Upper lobe of right lung (tissue), 1 donor: ENCODE results near the gene CWC22. TPM values are rescaled to one million over a fixed set of nuclear protein-coding genes. Genes with fewer than 3 reads are reported as not detected.
A peak's percentile ranks its signal among the peaks of the same experiment; 100 is the strongest.
"Not testable (repeated sequence)": the region's sequence is repeated elsewhere in the genome, so short reads cannot be mapped to it uniquely, and the experiment has no call there.

Source experiments
- ATAC-seq: fragments of 200-7000 bp; cut with Tn5 transposase; one replicate; pipeline ENCODE4 v1.9.1; 2020; ENCODE audit warnings: mild to moderate bottlenecking, moderate library complexity
- DNase-seq: peaks from one replicate; pipeline ENCODE4 v3.0.0-alpha.2; 2020
- H3K27ac ChIP-seq: fragments of 200-600 bp; one replicate; pipeline ENCODE4 v1.8.0; 2022
- H3K27me3 ChIP-seq: fragments of 200-600 bp; one replicate; pipeline ENCODE4 v1.8.0; 2022; ENCODE audit warnings: mild to moderate bottlenecking
- H3K36me3 ChIP-seq: fragments of 200-600 bp; one replicate; pipeline ENCODE4 v1.8.0; 2022
- H3K4me1 ChIP-seq: fragments of 200-600 bp; one replicate; pipeline ENCODE4 v1.8.0; 2022
- H3K4me3 ChIP-seq: fragments of 200-600 bp; one replicate; pipeline ENCODE4 v1.8.0; 2022; ENCODE audit warnings: mild to moderate bottlenecking
- H3K9me3 ChIP-seq: fragments of 200-600 bp; one replicate; pipeline ENCODE4 v1.8.0; 2022
- CTCF ChIP-seq: fragments of 200-600 bp; IDR thresholded peaks from one replicate; pipeline ENCODE4 v1.8.0; 2022; ENCODE audit warnings: antibody characterized with exemption
- intact Hi-C: fragments of 100-400 bp; cut with DNase I; formaldehyde crosslinking; loops from one replicate; pipeline ENCODE4 v1.11.0; 2022
- long read RNA-seq: library from polyadenylated mRNA; unstranded; transcript quantifications from one replicate; pipeline ENCODE4 v2.0.0, GENCODE V29; 2021
- total RNA-seq: library from RNA; stranded (reverse); fragmentation: NEBNext Ultra II Directional; extraction: Animal tissue kit (Norgen Biotek cat#: 25700); gene quantifications from one replicate; pipeline ENCODE4 v1.2.1, GENCODE V29; 2021
- donor health status: DM: no; HTN: yes; CAD: no; lungs with severe emphysema.

CWC22 gene
- total RNA-seq: 19.8 TPM
- long read RNA-seq, transcript CWC22-201 (20 exons, 2,392 nt): major isoform, 31 of 36 reads
- long read RNA-seq, partial matches to known transcripts: 3 of 36 reads
- long read RNA-seq, other reads (novel, unspliced or antisense): 2 of 36 reads

DNA sequence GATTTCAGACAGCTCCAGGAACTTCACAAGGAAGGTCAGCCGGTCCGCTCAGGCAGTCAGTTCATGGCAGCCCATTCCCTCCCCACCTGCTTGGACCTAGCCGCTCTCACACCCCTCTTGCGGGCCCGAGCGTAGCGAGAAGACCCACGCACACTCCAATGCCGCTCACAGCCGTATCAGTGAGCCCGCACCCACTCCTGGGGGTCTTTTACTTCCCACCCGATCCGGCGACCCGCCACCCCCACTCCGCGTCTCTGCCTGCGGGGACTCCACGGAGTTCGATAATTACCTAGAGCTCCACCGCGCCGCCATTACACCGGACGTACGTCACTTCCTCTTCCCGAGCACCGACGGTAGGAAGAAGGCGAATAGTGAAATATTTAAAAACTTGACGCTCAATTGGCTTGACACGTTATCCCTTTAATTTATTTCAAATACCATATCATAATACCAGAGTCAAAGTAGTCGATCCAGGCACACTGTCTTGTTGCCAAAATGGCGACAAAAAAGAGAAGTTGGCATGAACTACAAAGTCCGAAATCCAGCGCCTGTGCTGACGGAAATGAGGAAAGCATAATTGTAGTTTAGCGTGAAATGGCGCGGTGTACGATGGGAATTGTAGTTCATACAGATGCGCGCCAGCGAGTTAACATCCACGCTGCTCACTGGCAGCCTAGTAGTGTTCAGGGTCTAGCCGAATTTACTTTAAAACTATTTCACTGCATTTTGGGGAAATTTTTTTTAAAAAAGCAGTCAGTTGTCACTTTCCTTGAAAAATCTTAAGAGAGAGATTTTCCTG is at the start of gene CWC22:
CWC22 (minus strand) TSS at position 517 of the 799 bp plus-strand sequence. CDS start 13,956 bp downstream, outside the sequence.
- H3K27me3 ChIP-seq: no peaks in the 10 kb centered on the region
- no peaks in the 10 kb centered on the region for H3K9me3 ChIP-seq
- TF ChIP-seq CTCF: no peak
- peak within 1 kb of the TSS; percentile 96 for H3K27ac ChIP-seq
- intact Hi-C loops: no loop called here
- ATAC-seq: peak; percentile 97
- H3K4me1 ChIP-seq: peaks cover 14% of the 10 kb centered on the region
- peak within 1 kb of the TSS; percentile 78 for H3K4me3 ChIP-seq
- peak; percentile 88 for DNase-seq
- H3K36me3 ChIP-seq: no peaks in the 10 kb centered on the region

DNA sequence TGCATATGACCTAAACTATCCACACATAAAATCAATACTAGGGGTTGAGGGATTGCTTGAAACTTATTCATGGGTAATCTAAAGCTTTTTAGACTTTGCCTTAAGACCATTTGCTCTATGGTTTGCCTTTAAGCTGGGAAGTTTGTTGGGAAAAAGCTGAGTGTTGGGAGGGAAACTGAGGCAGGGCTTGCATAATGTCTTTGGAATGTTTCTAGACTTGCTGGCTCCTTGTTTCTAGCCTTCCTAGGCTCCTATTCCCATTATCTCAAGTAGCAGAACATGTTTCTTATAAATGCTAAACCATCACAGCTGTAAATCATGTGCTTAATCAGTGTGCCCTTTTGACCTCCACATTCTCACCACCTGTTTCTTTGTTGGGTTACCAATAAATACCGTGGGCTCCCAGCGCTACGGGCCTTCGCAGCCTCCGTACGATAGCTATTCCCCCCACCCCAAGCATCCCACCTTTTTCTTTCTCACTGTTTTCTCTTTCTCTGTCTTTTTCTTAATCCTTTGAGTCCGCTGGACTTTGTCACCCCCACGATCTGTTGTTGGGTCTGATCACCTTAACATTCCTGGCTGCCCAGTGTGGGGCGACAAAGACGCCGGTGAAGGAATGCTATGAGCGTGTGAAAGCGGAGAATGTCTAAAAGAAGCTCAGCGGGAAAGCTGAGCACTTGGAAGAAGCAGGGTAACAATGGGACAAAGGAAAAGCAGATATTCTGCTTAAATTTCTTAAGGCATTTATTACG is 49.4 kb upstream of the CWC22 start:
- ATAC-seq: no peak
- DNase-seq: no peak
- Histone ChIP-seq H3K4me3 (no peak overlapping the region), H3K36me3 (no peaks in the 10 kb centered on the region), H3K27ac (no peak overlapping the region), H3K27me3 (no peaks in the 10 kb centered on the region), H3K9me3 (no peaks in the 10 kb centered on the region), H3K4me1 (no peaks in the 10 kb centered on the region)
- TF ChIP-seq CTCF: no peak
- intact Hi-C loops: no loop called here

DNA sequence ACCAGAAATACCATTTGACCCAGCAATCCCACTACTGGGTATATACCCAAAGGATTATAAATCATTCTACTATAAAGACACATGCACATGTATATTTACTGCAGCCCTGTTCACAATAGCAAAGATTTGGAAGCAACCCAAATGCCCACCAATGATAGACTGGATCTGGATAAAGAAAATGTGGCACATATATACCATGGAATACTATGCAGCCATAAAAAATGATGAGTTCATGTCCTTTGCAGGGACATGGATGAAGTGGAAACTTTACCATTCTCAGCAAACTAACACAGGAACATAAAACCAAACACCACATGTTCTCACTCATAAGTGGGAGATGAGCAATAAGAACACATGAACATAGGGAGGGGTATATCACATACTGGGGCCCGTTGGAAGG is 47.5 kb upstream of the CWC22 start:
- H3K36me3 ChIP-seq, H3K27ac ChIP-seq, DNase-seq, ATAC-seq, intact Hi-C loops, H3K4me3 ChIP-seq, H3K9me3 ChIP-seq, H3K4me1 ChIP-seq, H3K27me3 ChIP-seq: not testable (repeated sequence)

- ATAC-seq: no peak
- Histone ChIP-seq H3K27me3 (no peaks in the 10 kb centered on the region), H3K9me3 (no peaks in the 10 kb centered on the region), H3K27ac (no peak overlapping the region), H3K4me1 (no peaks in the 10 kb centered on the region), H3K4me3 (no peak overlapping the region), H3K36me3 (no peaks in the 10 kb centered on the region)
- DNase-seq: no peak
- no peak for TF ChIP-seq CTCF
- intact Hi-C loops: no loop called here
These were observed 43.1 kb upstream of the CWC22 start for GRCh38 chr2:180050246-180050645.

- ATAC-seq (no peak), DNase-seq (no peak)
- TF ChIP-seq CTCF: no peak
- Histone ChIP-seq H3K4me3 (no peak overlapping the region), H3K27ac (no peak overlapping the region), H3K36me3 (no peaks in the 10 kb centered on the region), H3K9me3 (no peaks in the 10 kb centered on the region), H3K27me3 (no peaks in the 10 kb centered on the region), H3K4me1 (no peaks in the 10 kb centered on the region)
- intact Hi-C loops: no loop called here
These were observed 41.2 kb upstream of the CWC22 start for GRCh38 chr2:180048251-180048650.

- no peaks in the 10 kb centered on the region for H3K36me3 ChIP-seq
- intact Hi-C loops: no loop called here
- no peak overlapping the region for H3K27ac ChIP-seq
- ATAC-seq (no peak), DNase-seq (no peak)
- H3K4me1 ChIP-seq: no peaks in the 10 kb centered on the region
- H3K27me3 ChIP-seq: no peaks in the 10 kb centered on the region
- H3K4me3 ChIP-seq: no peak overlapping the region
- TF ChIP-seq CTCF: no peak
- no peaks in the 10 kb centered on the region for H3K9me3 ChIP-seq
These were observed 39.7 kb upstream of the CWC22 start for GRCh38 chr2:180046776-180047175.
